Dermis blood vessel endothelial cell (primary cell): ENCODE results near the gene TRMU. TPM values are rescaled to one million over a fixed set of nuclear protein-coding genes. Genes with fewer than 3 reads are reported as not detected.

ENCODE experiments used
- DNase-seq: peaks from one replicate; pipeline ENCODE4 v3.0.0; 2010
- total RNA-seq: library from RNA; depleted of rRNA; stranded (reverse); fragments of >200 nt; gene quantifications from 2 replicates; pipeline ENCODE4 v1.2.3, GENCODE V29; 2014

TRMU gene
- total RNA-seq, 1 donor from 2014 or later, result 35.1 TPM

- DNase-seq, result no peak
Measured at GRCh38 chr22:46369716-46370583, 34.4 kb downstream of the TRMU start.

DNA sequence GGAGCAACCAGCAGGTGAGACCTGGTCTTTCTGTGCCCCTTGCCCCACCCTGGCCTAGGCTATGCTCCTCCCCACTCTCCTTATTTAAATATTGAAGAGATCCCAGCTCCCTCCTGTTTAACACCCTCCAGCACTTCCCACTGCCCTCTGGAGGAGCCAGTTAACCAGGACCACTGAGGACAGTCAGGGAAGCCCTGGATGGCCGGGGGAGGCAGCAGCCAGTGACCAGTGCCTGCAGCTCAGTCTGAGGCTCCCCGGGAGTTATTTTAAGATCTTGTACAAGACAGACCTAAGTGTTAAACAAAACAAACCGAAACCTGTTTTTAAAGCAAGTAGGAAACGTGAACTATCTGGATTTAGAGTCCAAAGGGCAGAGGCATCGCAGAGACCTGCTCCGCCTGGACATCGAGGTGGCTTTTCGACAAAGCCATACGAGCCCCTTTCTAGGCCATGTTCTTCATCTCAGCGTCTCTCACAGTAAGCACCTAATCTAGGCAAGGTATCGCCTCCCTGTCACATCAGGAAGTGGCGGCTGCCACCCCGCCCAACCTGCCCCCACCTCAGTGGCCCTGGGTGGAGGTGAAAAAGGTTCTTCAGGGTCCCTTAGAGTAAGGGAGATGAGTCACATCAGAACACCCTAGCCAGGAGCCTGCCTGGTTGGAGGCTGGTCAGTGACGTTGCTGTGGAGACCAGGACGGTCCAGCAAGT is 35.2 kb downstream of the TRMU start:
- DNase-seq, result no peak

DNA sequence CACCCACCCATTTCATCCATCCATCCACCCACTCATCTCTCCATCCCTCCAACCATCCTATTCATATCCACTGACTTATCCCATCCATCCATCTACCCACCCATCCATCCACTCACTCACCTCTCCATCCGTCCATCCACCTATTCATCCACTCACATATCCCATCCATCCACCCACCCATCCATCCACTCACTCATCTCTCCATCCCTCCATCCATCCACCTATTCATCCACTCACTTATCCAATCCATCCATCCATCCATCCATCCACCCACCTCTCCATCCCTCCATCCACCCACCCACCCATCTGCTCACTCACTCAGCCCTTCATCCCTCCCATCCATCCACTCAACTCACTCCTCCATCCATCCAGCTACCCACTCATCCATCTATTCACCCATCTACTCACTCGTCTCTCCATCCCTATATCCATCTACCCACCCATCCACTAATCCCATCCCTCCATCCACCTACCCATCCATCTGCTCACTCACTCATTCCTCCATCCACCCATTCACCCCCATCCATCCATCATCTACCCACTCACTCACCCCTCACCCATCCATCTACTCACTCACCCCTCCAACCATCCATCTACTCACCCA is 36.2 kb downstream of the TRMU start:
- DNase-seq, result no peak

GRCh38 chr22:46372686-46373085 is 37.2 kb downstream of the TRMU start:
- DNase-seq, result no peak

GRCh38 chr22:46373159-46373558 is 37.6 kb downstream of the TRMU start:
- DNase-seq, result no peak

DNA sequence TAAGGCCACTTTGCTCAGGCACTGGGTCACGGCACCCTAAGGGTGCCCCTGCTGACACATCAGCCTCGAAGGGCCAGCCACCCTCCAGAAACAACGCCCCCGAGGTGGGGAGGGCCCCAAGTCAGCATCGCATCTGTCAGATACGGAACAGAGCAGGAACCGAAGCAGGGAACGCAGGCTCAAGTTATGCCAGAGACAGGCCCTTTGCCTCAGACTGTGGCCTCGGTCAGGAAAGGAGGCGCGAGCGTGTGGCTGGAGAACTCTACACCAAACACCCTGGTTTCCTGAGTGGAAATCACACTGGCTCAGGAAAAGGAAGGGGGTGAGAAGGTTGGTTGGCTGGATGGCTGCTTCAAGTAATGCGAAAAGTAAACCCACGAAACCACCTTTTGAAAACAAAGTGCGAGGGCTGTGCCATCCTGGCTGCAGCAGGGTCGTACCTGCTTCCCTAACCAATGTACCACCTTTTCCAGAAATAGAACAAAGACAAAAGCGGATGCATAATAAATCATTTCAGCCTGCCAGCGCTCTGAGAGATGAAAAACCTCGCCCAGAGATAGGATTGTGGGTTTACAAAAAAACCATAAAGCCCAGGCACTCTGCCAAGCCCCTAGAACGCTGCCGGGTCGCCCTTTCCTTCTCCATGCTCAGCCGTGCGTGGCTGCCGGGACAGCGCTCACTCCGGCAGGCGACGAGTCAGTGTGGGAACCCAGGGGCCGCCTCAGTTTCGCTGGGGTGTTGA is 38.6 kb downstream of the TRMU start:
- DNase-seq, result peak; percentile 33

DNA sequence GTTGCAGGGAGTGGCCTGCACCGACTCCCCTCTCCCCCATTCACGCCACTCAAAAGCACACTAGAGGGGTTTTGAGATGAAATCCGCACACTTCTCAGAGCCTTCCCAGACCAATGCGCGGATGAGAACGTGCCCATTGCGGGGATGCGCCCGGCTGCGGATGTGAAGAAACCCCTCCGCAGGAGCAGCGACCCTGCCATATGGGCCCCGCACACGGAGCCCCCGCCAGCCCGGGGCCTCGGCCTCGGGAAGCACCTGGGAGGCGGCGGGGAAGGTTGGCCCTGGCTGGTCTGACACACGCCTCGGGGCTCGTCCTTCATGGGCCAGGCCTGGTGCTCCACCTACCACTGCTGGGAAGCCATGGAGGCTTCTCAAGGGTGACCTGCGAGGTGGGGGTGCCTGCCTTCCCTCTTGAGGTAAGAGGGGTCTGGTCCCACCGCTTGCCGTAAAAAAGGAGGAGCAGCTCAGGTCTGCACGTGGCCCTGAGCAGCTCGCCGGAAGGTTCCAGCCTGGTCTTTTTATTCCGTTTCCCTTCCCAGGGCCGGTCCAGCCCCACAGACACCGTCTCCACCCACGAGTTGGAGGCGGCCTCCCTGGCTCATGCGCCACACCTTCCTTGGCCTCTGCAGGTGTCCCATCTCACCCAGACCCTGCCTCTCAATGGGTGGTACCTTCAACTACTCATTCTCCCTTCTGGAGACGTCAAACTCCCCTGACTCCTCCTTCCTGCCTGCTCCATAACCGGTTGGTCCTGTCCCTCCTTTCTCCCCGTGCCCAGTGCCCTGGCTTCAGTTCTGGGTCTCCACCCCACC is 39.4 kb downstream of the TRMU start:
- no peak for DNase-seq

DNA sequence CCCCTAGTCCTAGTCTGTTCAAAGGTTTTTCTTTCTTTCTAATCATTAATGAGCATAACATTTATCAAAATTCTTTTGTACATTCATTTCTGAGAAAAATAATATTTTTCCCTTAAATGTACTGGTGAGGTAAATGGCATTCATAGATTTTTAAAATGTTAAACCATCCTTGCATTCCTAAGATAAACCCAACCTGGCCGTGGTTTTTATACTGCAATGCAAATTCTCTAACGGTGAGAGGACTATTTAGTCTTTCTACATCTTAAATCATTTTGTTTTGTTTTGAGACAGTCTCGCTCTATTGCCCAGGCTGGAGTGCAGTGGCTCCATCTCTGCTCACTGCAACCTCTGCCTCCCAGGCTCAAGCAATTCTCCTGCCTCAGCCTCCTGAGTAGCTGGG is 40.6 kb downstream of the TRMU start:
- no peak for DNase-seq

DNA sequence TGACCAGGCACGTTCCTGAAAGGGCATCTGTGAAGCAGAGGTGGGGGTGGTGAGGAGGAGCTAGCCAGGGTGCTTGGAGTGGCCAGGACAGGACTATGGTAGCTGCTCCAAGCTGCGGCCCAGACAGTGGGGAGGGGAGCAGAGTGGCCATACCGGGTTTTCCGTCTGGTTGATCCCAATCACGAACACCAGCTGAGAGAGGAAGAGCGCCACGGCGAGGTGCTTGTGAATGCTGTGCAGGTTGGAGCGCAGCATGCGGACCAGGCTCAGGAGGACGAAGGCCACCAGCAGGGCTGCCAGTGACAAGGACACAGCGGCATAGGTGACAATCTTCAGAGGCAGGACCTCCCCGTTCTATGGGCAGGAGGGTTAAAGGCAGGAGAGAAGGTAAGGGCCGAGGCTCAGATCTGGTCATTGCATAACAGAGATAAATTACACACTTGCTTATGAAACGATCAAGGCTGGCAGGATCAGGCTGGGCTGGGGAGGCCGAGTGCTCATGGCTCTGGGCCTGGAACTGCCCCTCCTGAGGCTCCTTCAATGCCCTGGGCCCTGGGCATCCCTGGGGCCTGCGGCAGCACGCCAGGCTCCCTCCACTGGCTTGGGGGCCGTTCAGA is 41.5 kb downstream of the TRMU start:
- DNase-seq, result no peak

GRCh38 chr22:46377525-46378425 is 42.3 kb downstream of the TRMU start:
- no peak for DNase-seq

- no peak for DNase-seq
Measured at GRCh38 chr22:46378426-46379065, 43.0 kb downstream of the TRMU start.

GRCh38 chr22:46379066-46379930 is 43.8 kb downstream of the TRMU start:
- no peak for DNase-seq

DNA sequence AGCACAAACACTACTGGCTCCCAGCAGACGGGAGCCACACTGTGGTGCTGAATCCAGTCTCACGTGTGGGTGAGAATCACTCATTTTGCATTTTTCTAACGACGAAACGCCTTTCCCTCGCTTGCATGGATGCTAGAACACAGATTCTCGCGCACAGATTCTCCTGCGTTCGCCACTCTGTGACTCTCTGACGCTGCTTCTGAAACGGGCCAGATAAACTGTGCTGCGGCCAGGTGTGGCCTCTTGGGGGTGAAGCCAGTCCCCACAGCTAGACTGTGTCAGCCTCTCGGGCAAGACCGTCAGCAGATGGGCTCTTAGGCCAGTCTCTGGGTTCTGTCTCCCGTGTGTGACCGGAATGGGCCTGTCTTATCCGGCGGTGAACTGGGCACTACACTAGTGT is 44.6 kb downstream of the TRMU start:
- no peak for DNase-seq

GRCh38 chr22:46380581-46380980 is 45.1 kb downstream of the TRMU start:
- DNase-seq, result no peak

GRCh38 chr22:46381142-46381541 is 45.6 kb downstream of the TRMU start:
- peak; percentile 43 for DNase-seq

GRCh38 chr22:46381731-46382130 is 46.2 kb downstream of the TRMU start:
- no peak for DNase-seq

GRCh38 chr22:46382524-46382923 is 47.0 kb downstream of the TRMU start:
- no peak for DNase-seq

- DNase-seq, result no peak
Measured at GRCh38 chr22:46386312-46386711, 50.8 kb downstream of the TRMU start.

GRCh38 chr22:46387748-46388147 is 52.2 kb downstream of the TRMU start:
- no peak for DNase-seq
